ENCODE data around the gene MAP7. TPM values are rescaled to one million over a fixed set of nuclear protein-coding genes. Genes with fewer than 3 reads are reported as not detected.

The MAP7 gene
- total and polyA plus RNA-seq, 2 experiments from 2014 or later, result 44.7 to 49.2 TPM

GRCh38 chr6:136538836-136539235 is 11.4 kb downstream of the MAP7 start:
- Histone ChIP-seq H3K4me2 (no peak overlapping the region), H3K36me3 (ENCODE audit: insufficient read depth) (no peaks in the 10 kb centered on the region), H3K9me2 (ENCODE audit: insufficient read depth) (no peaks in the 10 kb centered on the region), H4K20me1 (replicated peaks; ENCODE audit: insufficient read depth) (peaks cover 26% of the 10 kb centered on the region), H2AFZ (no peak overlapping the region), H3K79me2 (replicated peaks; ENCODE audit: insufficient read depth) (peaks cover 100% of the 10 kb centered on the region), H3K4me1 (ENCODE audit: insufficient read depth) (peaks cover 55% of the 10 kb centered on the region), H3F3A (replicated peaks; ENCODE audit: low read depth) (no peaks in the 10 kb centered on the region), H3K4me3 (no peak overlapping the region), H3K27ac (ENCODE audit: low read depth) (no peak overlapping the region), H3K27me3 (ENCODE audit: insufficient read depth) (no peaks in the 10 kb centered on the region)
- Mint-ChIP-seq H3K4me1 (peaks cover 50% of the 10 kb centered on the region), H3K9me3 (no peaks in the 10 kb centered on the region), H3K27me3 (ENCODE audit: insufficient read depth, low read depth, poor library complexity) (peaks cover 1% of the 10 kb centered on the region), H3K27ac (no peak overlapping the region), H3K36me3 (ENCODE audit: low read depth) (peaks cover 10% of the 10 kb centered on the region; the same call in 2 of the 3 replicates), H3K4me3 (no peak overlapping the region)
- no peak for TF ChIP-seq EZH2phosphoT487 (IDR thresholded peaks at IDR 0.05; ENCODE audit: unreplicated experiment)
- TF ChIP-seq REST (IDR thresholded peaks at IDR 0.05; ENCODE audit: unreplicated experiment), result no peak
- no peak for TF ChIP-seq CREB1 (CRISPR knock-in tag; IDR thresholded peaks at IDR 0.05; ENCODE audit: low read depth)
- no peak for TF ChIP-seq JUNB (IDR thresholded peaks at IDR 0.05; ENCODE audit: unreplicated experiment)
- no peak for TF ChIP-seq ETS1 (IDR thresholded peaks at IDR 0.05)
- no peak for TF ChIP-seq ZNF114 (CRISPR knock-in tag; IDR thresholded peaks at IDR 0.05)
- no peak for TF ChIP-seq ZNF331 (CRISPR knock-in tag; IDR thresholded peaks at IDR 0.05; ENCODE audit: low read depth)
- TF ChIP-seq NANOG (IDR thresholded peaks at IDR 0.05; ENCODE audit: borderline replicate concordance), result no peak
- no peak for TF ChIP-seq STAT1 (IDR thresholded peaks at IDR 0.05; ENCODE audit: unreplicated experiment)
- no peak for TF ChIP-seq CTCF (conservative IDR thresholded peaks at IDR 0.05; ENCODE audit: low read depth in 2 of 2)
- TF ChIP-seq ZNF462 (CRISPR knock-in tag; IDR thresholded peaks at IDR 0.05), result no peak
- no peak for TF ChIP-seq EZH2 (IDR thresholded peaks at IDR 0.05; ENCODE audit: low read depth, unreplicated experiment)
- TF ChIP-seq POLR2AphosphoS5 (IDR thresholded peaks at IDR 0.05; ENCODE audit: low read depth), result no peak
- no peak for DNase-seq (ENCODE audit: low spot score)
- ATAC-seq, result no peak
